Astrocyte (in vitro differentiated cells and primary cell): ENCODE measurements around the gene FAU. TPM values are rescaled to one million over a fixed set of nuclear protein-coding genes. Genes with fewer than 3 reads are reported as not detected.

Experiments
- DNase-seq: peaks from one replicate; pipeline ENCODE4 v3.0.0-alpha.2; 2010; ENCODE audit warnings: low read depth
- FAIRE-seq: peaks from 2 replicates; lab custom pipeline; 2011; peaks lifted over from hg19 to GRCh38; lab: Jason Lieb, UNC
- H2AFZ ChIP-seq: 2 replicates; pipeline ENCODE4 v1.6.0; 2012; ENCODE audit warnings: low read depth, low read length, inconsistent platforms
- H3K27ac ChIP-seq: 2 replicates; pipeline ENCODE4 v1.5.1; 2011; ENCODE audit warnings: low read depth, low read length, inconsistent platforms
- H3K27me3 ChIP-seq: 2 replicates; pipeline ENCODE4 v1.6.0; 2011; ENCODE audit warnings: low read length, inconsistent platforms; ENCODE audit not compliant: insufficient read depth
- H3K36me3 ChIP-seq: 2 replicates; pipeline ENCODE4 v1.5.1; 2011; ENCODE audit warnings: low read length, inconsistent platforms; ENCODE audit not compliant: insufficient read depth
- H3K4me1 ChIP-seq: 2 replicates; pipeline ENCODE4 v1.5.1; 2011; ENCODE audit warnings: low read length, inconsistent platforms; ENCODE audit not compliant: insufficient read depth
- H3K4me2 ChIP-seq: 2 replicates; pipeline ENCODE4 v1.6.0; 2012; ENCODE audit warnings: low read length, inconsistent platforms
- H3K4me3 ChIP-seq: 2 replicates; pipeline ENCODE4 v1.5.1; 2011; ENCODE audit warnings: low read depth, mild to moderate bottlenecking, low read length, inconsistent platforms; ENCODE audit not compliant: insufficient read depth
- H3K79me2 ChIP-seq: 2 replicates; pipeline ENCODE4 v1.6.0; 2012; ENCODE audit warnings: mild to moderate bottlenecking, low read length, inconsistent platforms; ENCODE audit not compliant: insufficient read depth
- H3K9ac ChIP-seq: 2 replicates; pipeline ENCODE4 v1.6.0; 2012; ENCODE audit warnings: mild to moderate bottlenecking, low read length, inconsistent platforms
- H3K9me3 ChIP-seq: 2 replicates; pipeline ENCODE4 v1.5.1; 2012; ENCODE audit warnings: low read depth, mild to moderate bottlenecking, low read length, inconsistent platforms; ENCODE audit not compliant: insufficient read depth
- H4K20me1 ChIP-seq: 2 replicates; pipeline ENCODE4 v1.6.0; 2012; ENCODE audit warnings: low read length, inconsistent platforms; ENCODE audit not compliant: insufficient read depth
- H3K27ac Mint-ChIP-seq: one replicate; pipeline ENCODE4 v1.8.0; 2021; ENCODE audit warnings: mild to moderate bottlenecking, mixed read lengths; ENCODE audit not compliant: unreplicated experiment
- H3K27me3 Mint-ChIP-seq: one replicate; pipeline ENCODE4 v1.8.0; 2021; ENCODE audit warnings: low read depth, mixed read lengths; ENCODE audit not compliant: unreplicated experiment
- H3K36me3 Mint-ChIP-seq: one replicate; pipeline ENCODE4 v1.8.0; 2021; ENCODE audit warnings: low read depth, mixed read lengths; ENCODE audit not compliant: unreplicated experiment
- H3K4me1 Mint-ChIP-seq: one replicate; pipeline ENCODE4 v1.8.0; 2021; ENCODE audit warnings: low read depth, mixed read lengths; ENCODE audit not compliant: unreplicated experiment
- H3K4me3 Mint-ChIP-seq: one replicate; pipeline ENCODE4 v1.8.0; 2021; ENCODE audit warnings: mild to moderate bottlenecking, moderate library complexity, mixed read lengths; ENCODE audit not compliant: unreplicated experiment
- H3K9me3 Mint-ChIP-seq: one replicate; pipeline ENCODE4 v1.8.0; 2021; ENCODE audit warnings: mild to moderate bottlenecking, mixed read lengths; ENCODE audit not compliant: unreplicated experiment
- EZH2 ChIP-seq: IDR thresholded peaks from 2 replicates; pipeline ENCODE4 v1.6.1; 2012; ENCODE audit warnings: mild to moderate bottlenecking, low read length, inconsistent platforms; ENCODE audit not compliant: insufficient read depth
- total RNA-seq: library from RNA; stranded (reverse); gene quantifications from 2 replicates; pipeline ENCODE4 v1.2.1, GENCODE V29; 2021
- TF ChIP-seq, protein P1 (sequence below): IDR thresholded peaks from 2 replicates; pipeline ENCODE4 v1.5.1; 2011; ENCODE audit warnings: low read depth, mild to moderate bottlenecking, inconsistent platforms, low read length, moderate library complexity; ENCODE audit not compliant: insufficient read depth

The FAU gene
- total RNA-seq, 1 donor from 2014 or later: 694 TPM

DNA sequence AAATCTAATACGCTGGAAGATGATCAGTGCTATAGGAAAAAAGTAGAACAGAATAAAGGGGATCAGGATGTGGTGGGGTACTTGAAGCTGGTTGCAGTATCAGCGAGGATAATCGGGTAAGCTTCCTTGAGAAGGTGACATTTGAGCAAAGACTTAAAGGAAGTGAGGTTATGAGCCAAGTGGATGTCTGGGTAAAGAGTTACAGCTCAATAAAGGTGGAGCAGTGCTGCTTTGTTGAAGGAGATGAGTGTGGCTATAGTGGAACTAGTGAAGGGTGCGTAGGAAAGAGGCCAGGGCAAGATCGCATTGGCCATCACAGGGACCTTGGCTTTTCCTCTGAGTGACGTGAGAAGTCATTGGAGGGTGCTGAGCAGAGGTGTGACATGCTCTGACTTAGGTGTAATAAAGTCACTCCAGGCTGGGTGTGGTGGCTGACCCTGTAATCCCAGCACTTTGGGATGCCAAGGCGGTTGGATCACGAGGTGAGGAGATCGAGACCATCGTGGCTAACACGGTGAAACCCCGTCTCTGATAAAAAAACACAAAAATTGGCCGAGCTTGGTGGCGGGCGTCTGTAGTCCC lies 14.7 kb upstream of the FAU start:
- peaks cover 3% of the 10 kb centered on the region for H3K36me3 ChIP-seq
- Mint-ChIP-seq H3K9me3 (no peaks in the 10 kb centered on the region), H3K27ac (no peak overlapping the region), H3K4me1 (peaks cover 8% of the 10 kb centered on the region), H3K27me3 (peaks cover 12% of the 10 kb centered on the region), H3K36me3 (peaks cover 10% of the 10 kb centered on the region), H3K4me3 (peak overlapping the region; percentile 58)
- H3K9ac ChIP-seq: no peak overlapping the region
- H2AFZ ChIP-seq: no peak overlapping the region
- H3K79me2 ChIP-seq: peaks cover 30% of the 10 kb centered on the region
- TF ChIP-seq, protein P1, sequence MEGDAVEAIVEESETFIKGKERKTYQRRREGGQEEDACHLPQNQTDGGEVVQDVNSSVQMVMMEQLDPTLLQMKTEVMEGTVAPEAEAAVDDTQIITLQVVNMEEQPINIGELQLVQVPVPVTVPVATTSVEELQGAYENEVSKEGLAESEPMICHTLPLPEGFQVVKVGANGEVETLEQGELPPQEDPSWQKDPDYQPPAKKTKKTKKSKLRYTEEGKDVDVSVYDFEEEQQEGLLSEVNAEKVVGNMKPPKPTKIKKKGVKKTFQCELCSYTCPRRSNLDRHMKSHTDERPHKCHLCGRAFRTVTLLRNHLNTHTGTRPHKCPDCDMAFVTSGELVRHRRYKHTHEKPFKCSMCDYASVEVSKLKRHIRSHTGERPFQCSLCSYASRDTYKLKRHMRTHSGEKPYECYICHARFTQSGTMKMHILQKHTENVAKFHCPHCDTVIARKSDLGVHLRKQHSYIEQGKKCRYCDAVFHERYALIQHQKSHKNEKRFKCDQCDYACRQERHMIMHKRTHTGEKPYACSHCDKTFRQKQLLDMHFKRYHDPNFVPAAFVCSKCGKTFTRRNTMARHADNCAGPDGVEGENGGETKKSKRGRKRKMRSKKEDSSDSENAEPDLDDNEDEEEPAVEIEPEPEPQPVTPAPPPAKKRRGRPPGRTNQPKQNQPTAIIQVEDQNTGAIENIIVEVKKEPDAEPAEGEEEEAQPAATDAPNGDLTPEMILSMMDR: no peak
- H3K4me3 ChIP-seq: no peak overlapping the region
- peaks cover 7% of the 10 kb centered on the region for H3K27me3 ChIP-seq
- H3K9me3 ChIP-seq: no peaks in the 10 kb centered on the region
- FAIRE-seq (no peak), DNase-seq (no peak)
- H3K27ac ChIP-seq: no peak overlapping the region
- H3K4me2 ChIP-seq: no peak overlapping the region
- peaks cover 24% of the 10 kb centered on the region for H4K20me1 ChIP-seq
- peaks cover 13% of the 10 kb centered on the region for H3K4me1 ChIP-seq

GRCh38 chr11:65135633-65136145 lies 13.8 kb upstream of the FAU start:
- TF ChIP-seq, protein P1: no peak
- TF ChIP-seq EZH2: no peak
- H3K9me3 ChIP-seq: no peaks in the 10 kb centered on the region
- peak overlapping the region; percentile 99 for H3K4me3 Mint-ChIP-seq
- H3K36me3 Mint-ChIP-seq: peaks cover 14% of the 10 kb centered on the region
- H3K27me3 Mint-ChIP-seq: peaks cover 4% of the 10 kb centered on the region
- peak overlapping the region; percentile 80 for H2AFZ ChIP-seq
- H3K27ac ChIP-seq: peak overlapping the region; percentile 99
- H3K9ac ChIP-seq: peak overlapping the region; percentile 98
- peaks cover 38% of the 10 kb centered on the region for H3K79me2 ChIP-seq
- peaks cover 2% of the 10 kb centered on the region for H3K27me3 ChIP-seq
- DNase-seq: no peak
- peaks cover 33% of the 10 kb centered on the region for H4K20me1 ChIP-seq
- peaks cover 13% of the 10 kb centered on the region for H3K4me1 ChIP-seq
- H3K27ac Mint-ChIP-seq: peak overlapping the region; percentile 75
- H3K36me3 ChIP-seq: peaks cover 12% of the 10 kb centered on the region
- H3K4me1 Mint-ChIP-seq: peaks cover 8% of the 10 kb centered on the region
- H3K9me3 Mint-ChIP-seq: no peaks in the 10 kb centered on the region
- peak overlapping the region; percentile 98 for H3K4me2 ChIP-seq
- peak overlapping the region; percentile 88 for H3K4me3 ChIP-seq
- FAIRE-seq: no peak
